ENCODE results near the gene GGT6.
"Not testable (repeated sequence)": the region's sequence is repeated elsewhere in the genome, so short reads cannot be mapped to it uniquely, and the experiment has no call there.

GGT6 gene

GRCh38 chr17:4560421-4560820 is at the start of gene GGT6:
GGT6 (minus strand) TSS chr17:4560577; CDS start chr17:4560521, 56 bp downstream.
- no peak for DNase-seq (ENCODE audit: low spot score)

GRCh38 chr17:4610162-4610561 is 49.8 kb upstream of the GGT6 start:
- DNase-seq (ENCODE audit: low spot score): no peak

GRCh38 chr17:4609761-4610160 is 49.4 kb upstream of the GGT6 start:
- DNase-seq (ENCODE audit: low spot score): no peak

DNA sequence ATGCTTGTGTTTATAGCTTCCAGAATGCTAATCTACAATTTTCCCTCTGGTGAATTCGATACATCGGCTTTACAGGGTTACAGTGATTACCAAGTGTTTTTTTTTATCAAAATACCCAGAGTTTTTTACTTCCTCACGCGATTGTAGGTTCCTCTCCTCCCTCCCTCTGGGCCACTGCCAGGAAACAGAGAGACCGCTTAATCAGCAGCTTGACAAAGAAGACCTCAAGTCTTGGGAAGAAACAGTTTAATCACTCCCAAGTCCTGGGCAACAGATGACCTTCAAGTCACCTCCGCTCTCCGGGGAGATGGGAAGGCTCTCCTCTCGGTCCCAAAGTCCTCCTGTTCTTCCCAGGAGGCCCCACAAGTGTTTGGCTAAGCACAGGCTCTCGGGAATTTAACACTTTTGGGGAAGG is 47.4 kb upstream of the GGT6 start:
- DNase-seq (ENCODE audit: low spot score): peak; percentile 73

GRCh38 chr17:4607261-4607741 is 46.9 kb upstream of the GGT6 start:
- no peak for DNase-seq (ENCODE audit: low spot score)

- DNase-seq (ENCODE audit: low spot score): peak; percentile 43
Observed at GRCh38 chr17:4605826-4606225, 45.4 kb upstream of the GGT6 start.

GRCh38 chr17:4604736-4605135 is 44.4 kb upstream of the GGT6 start:
- not testable (repeated sequence) for DNase-seq (ENCODE audit: low spot score)

GRCh38 chr17:4604111-4604644 is 43.8 kb upstream of the GGT6 start:
- peak; percentile 39 for DNase-seq (ENCODE audit: low spot score)

- DNase-seq (ENCODE audit: low spot score): no peak
Observed at GRCh38 chr17:4602041-4602440, 41.7 kb upstream of the GGT6 start.

DNA sequence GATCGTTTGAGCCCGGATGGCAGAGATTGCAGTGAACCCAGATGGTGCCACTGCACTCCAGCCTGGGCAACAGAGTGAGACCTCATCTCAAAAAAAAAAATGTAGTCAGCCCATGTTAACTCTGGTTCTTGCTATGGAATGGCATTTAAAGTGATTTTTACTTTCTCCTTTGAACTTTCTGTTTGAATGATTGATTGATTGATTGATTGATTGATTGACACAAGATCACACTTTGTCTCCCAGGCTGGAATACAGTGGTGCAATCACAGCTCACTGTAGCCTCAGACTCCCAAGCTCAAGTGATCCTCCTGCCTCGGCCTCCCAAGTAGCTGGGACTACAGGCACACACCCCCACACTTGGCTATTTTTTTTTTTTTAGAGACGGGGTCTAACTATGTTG is 40.9 kb upstream of the GGT6 start:
- DNase-seq (ENCODE audit: low spot score): no peak

DNA sequence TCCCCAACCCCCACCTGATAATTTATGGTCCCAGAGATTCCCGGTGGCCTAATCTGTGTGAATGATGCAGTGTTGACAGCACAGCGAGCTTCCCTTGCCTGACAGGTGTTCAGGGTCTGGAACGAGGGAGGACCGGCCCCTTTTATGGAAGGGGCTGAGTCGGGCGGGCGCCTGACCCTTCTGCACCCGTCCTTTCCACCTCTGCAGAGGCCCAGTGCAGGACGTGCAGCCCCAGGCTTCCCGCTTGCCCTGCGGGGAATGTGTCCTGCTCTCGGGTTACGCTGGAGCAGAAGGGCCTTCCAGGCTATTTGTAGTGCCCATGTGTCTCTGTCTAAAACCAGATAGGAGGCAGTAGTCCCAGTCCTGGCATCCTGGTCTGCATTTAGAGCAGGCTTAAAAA is 40.2 kb upstream of the GGT6 start:
- DNase-seq (ENCODE audit: low spot score): no peak

- DNase-seq (ENCODE audit: low spot score): no peak
Observed at GRCh38 chr17:4599505-4600281, 39.3 kb upstream of the GGT6 start.

GRCh38 chr17:4598776-4599504 is 38.6 kb upstream of the GGT6 start:
- no peak for DNase-seq (ENCODE audit: low spot score)

GRCh38 chr17:4597975-4598374 is 37.6 kb upstream of the GGT6 start:
- no peak for DNase-seq (ENCODE audit: low spot score)

GRCh38 chr17:4596636-4597380 is 36.4 kb upstream of the GGT6 start:
- no peak for DNase-seq (ENCODE audit: low spot score)

DNA sequence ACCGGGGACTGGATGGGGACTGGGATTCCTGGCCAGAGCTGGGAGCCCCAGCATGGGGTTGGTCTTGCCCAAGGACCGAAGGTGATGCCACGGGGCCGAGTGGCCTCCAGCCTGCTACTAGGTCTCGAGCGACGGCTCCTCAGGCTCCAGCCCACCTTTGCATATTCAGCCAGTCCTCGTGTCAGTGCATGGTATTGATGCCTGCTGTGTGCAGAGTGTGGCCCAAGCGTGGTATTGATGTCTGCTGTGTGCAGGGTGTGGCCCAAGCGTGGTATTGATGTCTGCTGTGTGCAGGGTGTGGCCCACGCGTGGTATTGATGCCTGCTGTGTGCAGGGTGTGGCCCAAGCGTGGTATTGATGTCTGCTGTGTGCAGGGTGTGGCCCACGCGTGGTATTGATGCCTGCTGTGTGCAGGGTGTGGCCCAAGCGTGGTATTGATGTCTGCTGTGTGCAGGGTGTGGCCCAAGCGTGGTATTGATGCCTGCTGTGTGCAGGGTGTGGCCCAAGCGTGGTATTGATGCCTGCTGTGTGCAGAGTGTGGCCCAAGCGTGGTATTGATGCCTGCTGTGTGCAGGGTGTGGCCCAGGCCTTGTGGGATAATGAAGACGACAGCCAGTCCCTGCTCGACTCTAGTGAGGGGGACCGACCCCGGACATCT is 35.4 kb upstream of the GGT6 start:
- not testable (repeated sequence) for DNase-seq (ENCODE audit: low spot score)

DNA sequence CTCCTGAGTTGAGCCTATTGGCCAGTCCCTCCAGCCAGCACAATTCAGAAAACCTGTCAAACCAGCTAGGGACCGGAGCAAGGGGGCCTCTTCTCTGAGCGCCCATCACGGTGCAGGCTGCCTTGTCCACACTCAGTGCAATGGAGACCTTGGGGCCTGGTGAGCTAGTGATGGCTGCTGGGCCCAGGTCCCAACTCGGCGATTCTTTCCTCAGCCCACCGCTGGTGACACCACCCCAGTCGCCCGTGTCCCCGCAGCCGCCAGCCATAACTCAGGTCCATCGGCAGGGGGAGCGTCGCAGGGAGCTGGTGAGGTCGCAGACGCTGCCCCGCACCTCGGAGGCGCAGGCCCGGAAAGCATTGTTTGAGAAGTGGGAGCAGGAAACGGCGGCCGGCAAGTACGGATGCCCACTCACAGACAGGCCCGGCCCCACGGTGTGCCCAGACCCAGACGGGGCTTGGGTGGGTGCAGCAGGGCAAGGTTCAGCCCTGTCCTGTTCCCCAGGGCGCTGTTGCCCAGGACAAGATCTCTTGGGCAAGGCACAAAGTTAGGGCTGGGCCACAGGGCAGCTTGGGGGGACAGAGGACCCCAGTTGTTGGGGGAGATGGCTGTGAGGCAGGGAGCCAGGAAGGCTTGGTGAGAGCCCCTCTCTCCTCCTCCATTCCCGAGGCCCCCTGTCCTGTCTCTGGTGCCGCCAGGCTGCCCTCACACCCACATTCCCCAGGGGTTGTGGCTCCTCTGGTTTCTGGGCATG is 34.7 kb upstream of the GGT6 start:
- DNase-seq (ENCODE audit: low spot score): peak; percentile 25

DNA sequence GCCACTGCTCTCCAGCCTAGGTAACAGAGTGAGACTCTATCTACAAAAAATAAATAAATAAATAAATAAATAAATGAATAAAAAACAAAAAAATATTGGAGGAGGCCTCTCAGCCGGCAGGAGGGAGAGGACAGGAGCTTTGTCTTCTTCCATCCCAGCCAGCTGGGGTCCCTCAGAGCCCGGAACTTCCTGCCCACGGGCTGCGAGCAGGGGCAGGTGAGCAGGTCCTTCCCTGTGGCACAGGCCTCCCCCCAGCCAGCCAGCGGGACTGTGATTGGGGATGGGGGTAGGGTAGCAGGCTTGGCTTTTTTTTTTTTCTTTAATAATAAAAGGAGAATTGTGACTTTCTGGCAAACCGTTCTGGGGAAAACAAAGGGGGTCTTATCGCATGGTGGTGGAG is 34.0 kb upstream of the GGT6 start:
- DNase-seq (ENCODE audit: low spot score): no peak

DNA sequence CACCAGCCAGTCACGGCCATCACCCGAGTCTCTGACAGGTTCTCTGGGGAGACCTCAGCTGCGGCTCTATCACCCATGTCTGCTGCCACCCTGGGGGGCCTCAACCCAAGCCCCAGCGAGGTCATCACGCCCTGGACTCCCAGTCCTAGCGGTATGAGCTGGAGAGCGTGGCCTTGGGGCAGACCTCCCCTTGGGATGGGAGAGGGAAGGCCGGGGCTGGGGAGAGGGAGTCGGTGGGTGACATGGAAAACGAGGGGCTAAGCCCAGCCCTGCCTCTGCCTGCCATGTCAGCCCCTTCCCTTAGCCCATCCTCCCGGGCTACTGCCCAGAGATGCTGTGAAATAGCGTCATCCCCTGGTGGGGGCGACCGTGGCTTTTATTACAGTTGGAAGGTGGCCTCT is 32.6 kb upstream of the GGT6 start:
- no peak for DNase-seq (ENCODE audit: low spot score)

GRCh38 chr17:4592240-4593005 is 32.0 kb upstream of the GGT6 start:
- no peak for DNase-seq (ENCODE audit: low spot score)

Data from Ammon's horn (tissue), 1 donor.